ENCODE data around the gene MRPL20.

DNA sequence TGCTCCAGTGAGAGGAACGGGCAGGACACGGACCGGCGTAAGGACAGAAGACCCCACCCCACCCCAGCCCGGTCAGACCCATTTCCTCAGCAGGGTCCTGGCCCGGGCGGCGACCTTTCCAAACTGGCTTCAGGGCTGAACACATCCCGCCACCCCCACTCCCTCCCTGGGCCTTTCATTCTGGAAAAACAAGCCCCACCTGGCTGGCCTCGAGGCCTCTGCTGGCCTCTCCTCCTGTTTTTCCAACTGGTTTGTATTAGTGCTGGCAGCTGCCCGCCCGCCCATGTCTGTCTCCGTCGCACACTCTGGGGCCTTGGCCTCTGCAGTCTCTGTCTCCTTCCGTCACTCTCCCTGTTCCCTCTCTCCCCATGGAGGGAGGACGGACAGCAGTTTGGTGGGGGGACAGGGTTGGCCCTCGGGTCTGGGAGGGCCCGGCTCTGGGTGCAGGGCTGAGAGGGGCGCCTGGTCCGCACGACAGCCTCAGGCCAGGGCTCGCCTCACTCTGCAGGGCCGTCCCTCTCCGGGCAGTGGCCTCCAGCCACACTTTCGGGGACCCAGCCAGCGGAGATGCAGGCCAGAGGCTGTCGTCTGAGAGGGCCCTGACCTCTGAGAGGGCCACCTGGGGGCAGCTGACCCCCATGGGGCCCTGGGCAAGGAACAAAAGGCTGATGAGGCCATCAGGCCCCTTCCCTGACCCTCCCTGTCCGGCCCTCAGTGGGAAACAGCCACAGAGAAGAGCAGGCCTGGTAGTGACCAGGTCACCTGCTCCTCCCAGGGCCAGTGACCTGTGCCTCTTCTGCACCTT lies 47.2 kb downstream of the MRPL20 start:
- no peak for TF ChIP-seq POLR2A (IDR thresholded peaks at IDR 0.05)
- TF ChIP-seq, protein P1, sequence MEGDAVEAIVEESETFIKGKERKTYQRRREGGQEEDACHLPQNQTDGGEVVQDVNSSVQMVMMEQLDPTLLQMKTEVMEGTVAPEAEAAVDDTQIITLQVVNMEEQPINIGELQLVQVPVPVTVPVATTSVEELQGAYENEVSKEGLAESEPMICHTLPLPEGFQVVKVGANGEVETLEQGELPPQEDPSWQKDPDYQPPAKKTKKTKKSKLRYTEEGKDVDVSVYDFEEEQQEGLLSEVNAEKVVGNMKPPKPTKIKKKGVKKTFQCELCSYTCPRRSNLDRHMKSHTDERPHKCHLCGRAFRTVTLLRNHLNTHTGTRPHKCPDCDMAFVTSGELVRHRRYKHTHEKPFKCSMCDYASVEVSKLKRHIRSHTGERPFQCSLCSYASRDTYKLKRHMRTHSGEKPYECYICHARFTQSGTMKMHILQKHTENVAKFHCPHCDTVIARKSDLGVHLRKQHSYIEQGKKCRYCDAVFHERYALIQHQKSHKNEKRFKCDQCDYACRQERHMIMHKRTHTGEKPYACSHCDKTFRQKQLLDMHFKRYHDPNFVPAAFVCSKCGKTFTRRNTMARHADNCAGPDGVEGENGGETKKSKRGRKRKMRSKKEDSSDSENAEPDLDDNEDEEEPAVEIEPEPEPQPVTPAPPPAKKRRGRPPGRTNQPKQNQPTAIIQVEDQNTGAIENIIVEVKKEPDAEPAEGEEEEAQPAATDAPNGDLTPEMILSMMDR (IDR thresholded peaks at IDR 0.05): no peak
